SK-N-MC (cell line): ENCODE data around the gene TANGO2.

Experiments
- EZH2 ChIP-seq: fragments of 200-600 bp; sonication (generic); IDR thresholded peaks from one replicate; pipeline ENCODE4 v1.6.1; 2017; ENCODE audit warnings: antibody characterized with exemption
- FOXP2 ChIP-seq: optimal IDR thresholded peaks from 2 replicates; pipeline ENCODE3; 2011; ENCODE audit warnings: mild to moderate bottlenecking, moderate library complexity; ENCODE audit not compliant: insufficient read depth; ENCODE audit errors: extremely low read length, control extremely low read depth
- POLR2AphosphoS5 ChIP-seq: IDR thresholded peaks from 2 replicates; pipeline ENCODE4 v1.6.1; 2012; ENCODE audit warnings: mild to moderate bottlenecking, low read depth, low read length, borderline replicate concordance

GRCh38 chr22:20036535-20037392 is 15.9 kb downstream of the TANGO2 start:
- TF ChIP-seq POLR2AphosphoS5 (no peak), EZH2 (no peak), FOXP2 (no peak)
